ENCODE data around the gene LSM3. TPM values are rescaled to one million over a fixed set of nuclear protein-coding genes. Genes with fewer than 3 reads are reported as not detected.

The LSM3 gene
- total and polyA plus RNA-seq, 4 donors: 6.4 to 10.3 (median 9.9) TPM

DNA sequence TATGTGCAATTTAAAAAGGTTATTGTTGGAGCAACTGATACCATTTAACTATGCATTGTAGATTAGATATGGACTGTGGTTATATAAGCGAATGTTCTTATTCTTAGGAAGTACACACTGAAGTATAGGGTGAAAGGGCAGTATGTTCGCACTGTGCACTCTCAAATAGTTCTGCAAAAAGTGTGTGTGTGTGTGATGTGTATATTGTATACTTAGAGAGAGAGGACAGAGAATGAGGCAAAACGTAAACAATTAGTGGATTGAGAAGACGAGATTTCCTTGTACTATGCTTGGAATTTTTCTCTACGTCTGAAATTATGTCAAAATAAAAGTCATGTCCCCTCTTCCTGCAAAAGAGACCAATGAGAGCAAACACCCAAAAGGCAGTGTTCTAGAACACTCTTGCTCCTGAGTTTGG lies 30.4 kb downstream of the LSM3 start:
- TF ChIP-seq, protein P1, sequence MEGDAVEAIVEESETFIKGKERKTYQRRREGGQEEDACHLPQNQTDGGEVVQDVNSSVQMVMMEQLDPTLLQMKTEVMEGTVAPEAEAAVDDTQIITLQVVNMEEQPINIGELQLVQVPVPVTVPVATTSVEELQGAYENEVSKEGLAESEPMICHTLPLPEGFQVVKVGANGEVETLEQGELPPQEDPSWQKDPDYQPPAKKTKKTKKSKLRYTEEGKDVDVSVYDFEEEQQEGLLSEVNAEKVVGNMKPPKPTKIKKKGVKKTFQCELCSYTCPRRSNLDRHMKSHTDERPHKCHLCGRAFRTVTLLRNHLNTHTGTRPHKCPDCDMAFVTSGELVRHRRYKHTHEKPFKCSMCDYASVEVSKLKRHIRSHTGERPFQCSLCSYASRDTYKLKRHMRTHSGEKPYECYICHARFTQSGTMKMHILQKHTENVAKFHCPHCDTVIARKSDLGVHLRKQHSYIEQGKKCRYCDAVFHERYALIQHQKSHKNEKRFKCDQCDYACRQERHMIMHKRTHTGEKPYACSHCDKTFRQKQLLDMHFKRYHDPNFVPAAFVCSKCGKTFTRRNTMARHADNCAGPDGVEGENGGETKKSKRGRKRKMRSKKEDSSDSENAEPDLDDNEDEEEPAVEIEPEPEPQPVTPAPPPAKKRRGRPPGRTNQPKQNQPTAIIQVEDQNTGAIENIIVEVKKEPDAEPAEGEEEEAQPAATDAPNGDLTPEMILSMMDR (IDR thresholded peaks at IDR 0.05; ENCODE audit: control extremely low read depth, extremely low read depth): no peak
- peak in 2 of 3 donors; percentile 83 to 88 for DNase-seq
- H3K27me3 ChIP-seq (ENCODE audit: control insufficient read depth in 3 of 3, insufficient read depth in 3 of 3, low read length in 2 of 3): no peaks in the 10 kb centered on the region
- no peaks in the 10 kb centered on the region for H3K9me3 ChIP-seq (ENCODE audit: control insufficient read depth in 4 of 4, insufficient read depth in 3 of 4, low read length in 3 of 4)
- no peak for ATAC-seq (ENCODE audit: insufficient read depth, low FRiP score)
- H3K27ac ChIP-seq (ENCODE audit: low read depth in 1 of 2, low read length in 1 of 2): no peak overlapping the region
- WGBS, 2 donors: 55 to 67% methylated on average over 5 of the region's 5 CpGs
- peak overlapping the region in 1 of 2 donors; percentile 50 for H3K9ac ChIP-seq (ENCODE audit: insufficient read depth in 1 of 2, low read length in 2 of 2)
- H3K36me3 ChIP-seq (ENCODE audit: control insufficient read depth in 4 of 4, insufficient read depth in 4 of 4, low read length in 4 of 4): no peaks in the 10 kb centered on the region
- no peak overlapping the region for H3K4me3 ChIP-seq
- H3K4me1 ChIP-seq (ENCODE audit: control insufficient read depth in 5 of 5, insufficient read depth in 5 of 5, low read length in 5 of 5): peaks cover 3 to 46% (median 11%) of the 10 kb centered on the region in 5 donors

DNA sequence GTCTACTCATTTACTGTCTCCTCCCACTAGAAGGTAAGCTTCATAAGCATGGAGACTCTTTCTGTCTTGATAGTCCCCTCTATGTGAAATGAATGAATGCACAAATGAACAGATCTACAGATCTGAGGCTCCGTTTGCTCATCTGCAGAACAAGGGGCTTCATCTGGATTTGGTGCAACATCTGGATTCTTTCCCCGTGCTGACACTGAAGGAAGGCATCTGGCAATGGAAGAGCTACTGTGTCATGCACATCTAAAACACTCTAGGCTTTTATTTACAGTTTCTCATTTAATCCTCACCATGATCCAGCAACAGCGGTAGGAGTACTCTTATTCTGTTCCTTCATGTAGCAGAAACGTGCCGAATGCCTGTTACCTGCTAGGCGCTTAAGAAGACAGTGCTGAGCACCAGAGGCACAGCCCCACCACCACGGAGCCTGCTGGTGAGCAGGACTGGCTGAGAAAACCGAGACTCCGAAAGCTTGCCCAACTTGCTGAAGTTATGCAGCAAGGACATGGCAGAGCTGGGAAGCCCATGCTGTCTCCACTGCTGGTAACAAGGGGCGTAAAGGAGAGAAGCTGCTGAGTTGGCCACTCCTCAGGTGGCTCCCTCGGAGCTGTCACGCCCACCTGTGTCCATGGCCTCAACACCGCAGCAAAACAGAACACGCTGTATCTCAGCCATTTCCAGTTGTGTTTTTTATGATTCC lies 31.1 kb downstream of the LSM3 start:
- Histone ChIP-seq H3K4me3 (no peak overlapping the region), H3K36me3 (ENCODE audit: control insufficient read depth in 4 of 4, insufficient read depth in 4 of 4, low read length in 4 of 4) (no peaks in the 10 kb centered on the region), H3K9me3 (ENCODE audit: control insufficient read depth in 4 of 4, insufficient read depth in 3 of 4, low read length in 3 of 4) (no peaks in the 10 kb centered on the region), H3K9ac (ENCODE audit: insufficient read depth in 1 of 2, low read length in 2 of 2) (no peak overlapping the region), H3K27ac (ENCODE audit: low read depth in 1 of 2, low read length in 1 of 2) (no peak overlapping the region), H3K4me1 (ENCODE audit: control insufficient read depth in 5 of 5, insufficient read depth in 5 of 5, low read length in 5 of 5) (peaks cover 2 to 38% (median 11%) of the 10 kb centered on the region in 5 donors), H3K27me3 (ENCODE audit: control insufficient read depth in 3 of 3, insufficient read depth in 3 of 3, low read length in 2 of 3) (no peaks in the 10 kb centered on the region)
- ATAC-seq (ENCODE audit: insufficient read depth, low FRiP score): no peak
- WGBS, 2 donors: 79 to 90% methylated on average over 14 of the region's 14 CpGs
- peak; percentile 78 to 89 (median 88) for DNase-seq
- TF ChIP-seq, protein P1 (IDR thresholded peaks at IDR 0.05; ENCODE audit: control extremely low read depth, extremely low read depth): no peak

DNA sequence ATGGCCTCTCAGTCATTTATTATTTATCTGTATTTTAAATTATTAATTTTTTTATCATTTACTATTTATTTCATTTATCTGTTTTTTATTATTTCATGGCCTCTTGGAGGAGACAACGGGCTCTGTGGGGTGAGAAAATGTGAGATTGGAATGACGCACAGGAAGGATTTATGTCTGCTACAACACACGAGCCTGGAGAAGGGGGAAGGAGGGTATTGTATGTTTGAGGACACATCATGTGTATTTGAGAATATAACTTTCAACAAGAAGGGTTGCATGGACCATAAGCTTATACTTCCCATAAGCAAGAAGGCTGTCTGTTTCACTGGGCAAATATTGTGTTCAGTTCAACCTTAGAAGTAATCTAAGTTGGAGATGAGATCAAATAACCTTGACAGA lies 31.7 kb downstream of the LSM3 start:
- TF ChIP-seq, protein P1 (IDR thresholded peaks at IDR 0.05; ENCODE audit: control extremely low read depth, extremely low read depth): no peak
- Histone ChIP-seq H3K9me3 (ENCODE audit: control insufficient read depth in 4 of 4, insufficient read depth in 3 of 4, low read length in 3 of 4) (no peaks in the 10 kb centered on the region), H3K9ac (ENCODE audit: insufficient read depth in 1 of 2, low read length in 2 of 2) (no peak overlapping the region), H3K27me3 (ENCODE audit: control insufficient read depth in 3 of 3, insufficient read depth in 3 of 3, low read length in 2 of 3) (no peaks in the 10 kb centered on the region), H3K4me1 (ENCODE audit: control insufficient read depth in 5 of 5, insufficient read depth in 5 of 5, low read length in 5 of 5) (peaks cover 0 to 34% (median 11%) of the 10 kb centered on the region in 5 donors), H3K27ac (ENCODE audit: low read depth in 1 of 2, low read length in 1 of 2) (no peak overlapping the region), H3K4me3 (no peak overlapping the region), H3K36me3 (ENCODE audit: control insufficient read depth in 4 of 4, insufficient read depth in 4 of 4, low read length in 4 of 4) (no peaks in the 10 kb centered on the region)
- DNase-seq: no peak
- ATAC-seq (ENCODE audit: insufficient read depth, low FRiP score): no peak
- 69 to 81% methylated on average over 3 of the region's 3 CpGs for WGBS, 2 donors

Measured in lung (tissue), 12 donors.